Subcutaneous adipose tissue (tissue), 4 donors: Measurements from ENCODE around the gene AFAP1L2. TPM values are rescaled to one million over a fixed set of nuclear protein-coding genes. Genes with fewer than 3 reads are reported as not detected.

Experiments used
- total RNA-seq, 4 donors: library from RNA; depleted of rRNA; stranded (reverse); fragments of >200 nt; gene quantifications; one replicate each; pipeline ENCODE4 v1.1.0, GENCODE V29; 2016
- TF ChIP-seq, protein P1 (sequence below): fragments of 450-650 bp; IDR thresholded peaks from one replicate; pipeline ENCODE4 v1.5.1; 2016; ENCODE audit warnings: low read depth, mild to moderate bottlenecking, control low read depth, antibody characterized with exemption, moderate library complexity

The AFAP1L2 gene
- total RNA-seq, 4 donors from 2014 or later: 2.7 to 11.3 (median 4.8) TPM

DNA sequence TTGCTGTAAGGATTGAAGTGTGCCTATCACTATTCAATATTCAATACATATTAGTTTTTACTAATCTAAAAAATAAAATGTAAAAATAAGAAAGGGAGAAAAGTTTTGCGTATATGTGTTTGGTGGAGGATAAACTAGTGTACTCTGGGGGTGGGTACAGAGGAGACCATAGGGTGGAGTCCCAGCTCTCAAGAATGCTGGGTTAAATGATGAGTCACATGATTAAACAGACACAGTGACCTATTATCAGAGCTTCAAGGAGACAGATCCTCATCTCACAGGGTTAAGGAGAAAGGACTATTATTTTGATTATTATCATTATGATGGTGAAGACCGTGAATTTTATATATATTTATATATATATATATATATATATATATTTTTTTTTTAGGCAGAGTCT lies 77.5 kb downstream of the AFAP1L2 start:
- TF ChIP-seq, protein P1, sequence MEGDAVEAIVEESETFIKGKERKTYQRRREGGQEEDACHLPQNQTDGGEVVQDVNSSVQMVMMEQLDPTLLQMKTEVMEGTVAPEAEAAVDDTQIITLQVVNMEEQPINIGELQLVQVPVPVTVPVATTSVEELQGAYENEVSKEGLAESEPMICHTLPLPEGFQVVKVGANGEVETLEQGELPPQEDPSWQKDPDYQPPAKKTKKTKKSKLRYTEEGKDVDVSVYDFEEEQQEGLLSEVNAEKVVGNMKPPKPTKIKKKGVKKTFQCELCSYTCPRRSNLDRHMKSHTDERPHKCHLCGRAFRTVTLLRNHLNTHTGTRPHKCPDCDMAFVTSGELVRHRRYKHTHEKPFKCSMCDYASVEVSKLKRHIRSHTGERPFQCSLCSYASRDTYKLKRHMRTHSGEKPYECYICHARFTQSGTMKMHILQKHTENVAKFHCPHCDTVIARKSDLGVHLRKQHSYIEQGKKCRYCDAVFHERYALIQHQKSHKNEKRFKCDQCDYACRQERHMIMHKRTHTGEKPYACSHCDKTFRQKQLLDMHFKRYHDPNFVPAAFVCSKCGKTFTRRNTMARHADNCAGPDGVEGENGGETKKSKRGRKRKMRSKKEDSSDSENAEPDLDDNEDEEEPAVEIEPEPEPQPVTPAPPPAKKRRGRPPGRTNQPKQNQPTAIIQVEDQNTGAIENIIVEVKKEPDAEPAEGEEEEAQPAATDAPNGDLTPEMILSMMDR: no peak

DNA sequence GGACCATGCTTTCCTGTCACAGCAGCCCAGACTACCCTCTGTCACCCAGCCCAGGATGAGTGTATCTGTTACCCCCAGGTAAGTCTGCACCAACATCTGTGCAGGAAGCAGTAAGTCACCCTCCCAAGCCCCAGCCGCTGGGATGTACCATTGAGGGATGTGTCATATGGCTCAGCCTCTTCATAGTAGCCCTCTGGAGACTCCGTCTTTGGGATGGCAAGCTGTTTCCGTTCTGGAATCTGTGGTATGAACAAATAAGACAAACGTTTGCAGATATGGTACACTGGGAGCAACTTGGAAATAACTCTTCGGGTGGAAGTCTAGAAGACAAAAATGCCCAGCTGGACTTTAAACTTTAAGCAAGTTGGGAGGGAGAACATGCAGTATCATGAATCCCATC lies 81.3 kb downstream of the AFAP1L2 start:
- TF ChIP-seq, protein P1: no peak

DNA sequence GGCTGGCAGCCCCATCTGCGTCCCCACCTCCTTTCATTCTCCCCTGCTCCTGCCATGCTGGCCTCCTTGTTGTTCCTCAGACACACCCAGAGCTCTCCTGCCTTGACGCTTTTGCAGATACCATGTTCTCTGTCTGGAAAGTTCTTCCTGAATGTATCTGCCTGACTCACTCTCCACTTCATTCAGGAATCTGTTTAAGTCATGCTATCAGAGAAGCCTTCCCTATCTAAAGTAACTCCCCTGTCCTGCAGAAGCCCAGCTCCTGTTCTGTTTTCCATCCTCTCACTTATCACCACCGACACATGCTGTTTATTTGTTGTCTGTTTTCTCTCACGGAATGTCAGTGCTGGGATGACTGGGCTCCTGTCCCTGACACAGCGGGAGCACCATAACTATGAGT lies 82.0 kb downstream of the AFAP1L2 start:
- TF ChIP-seq, protein P1: no peak

DNA sequence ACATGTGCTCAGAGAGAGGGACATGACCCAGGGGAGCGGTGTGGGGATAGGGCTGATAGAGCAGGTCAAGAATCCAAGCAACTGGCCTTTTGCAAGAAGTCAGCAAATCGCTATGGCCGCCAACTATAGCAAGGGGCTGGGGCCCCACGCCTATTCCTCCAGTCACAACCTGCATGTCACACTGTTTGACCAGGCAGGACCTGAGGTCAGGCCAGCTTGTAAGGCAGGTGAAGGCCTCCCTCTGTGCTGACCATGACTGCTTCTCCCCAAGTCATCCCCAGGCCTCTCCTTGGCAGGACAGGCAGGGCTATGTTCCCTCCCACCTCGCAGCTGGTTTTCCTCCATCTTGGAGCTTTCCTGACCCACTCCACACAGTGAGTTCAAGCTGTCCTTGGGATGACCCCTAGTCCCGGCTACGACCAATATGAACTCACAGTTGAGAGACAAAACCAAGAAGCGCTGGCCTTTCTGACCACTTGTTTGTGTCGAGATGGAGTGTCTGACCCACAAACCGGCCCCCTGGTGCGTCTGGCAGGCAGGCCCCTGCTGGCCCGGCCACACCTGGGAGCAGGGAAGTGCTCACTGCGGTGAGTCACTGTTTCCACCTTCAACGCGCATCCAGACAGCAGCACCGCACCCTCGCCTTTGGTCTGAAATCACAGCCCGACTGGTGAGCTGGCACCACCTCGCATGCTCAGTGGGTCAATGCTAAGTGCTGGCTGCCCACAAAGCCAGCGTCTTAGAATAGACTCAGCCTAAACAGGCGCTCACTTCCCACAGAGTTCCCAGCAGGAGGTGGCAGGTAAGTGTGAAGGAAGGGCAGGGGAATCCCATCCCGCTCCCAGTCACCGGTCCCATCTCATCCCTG lies 83.8 kb downstream of the AFAP1L2 start:
- TF ChIP-seq, protein P1: no peak

DNA sequence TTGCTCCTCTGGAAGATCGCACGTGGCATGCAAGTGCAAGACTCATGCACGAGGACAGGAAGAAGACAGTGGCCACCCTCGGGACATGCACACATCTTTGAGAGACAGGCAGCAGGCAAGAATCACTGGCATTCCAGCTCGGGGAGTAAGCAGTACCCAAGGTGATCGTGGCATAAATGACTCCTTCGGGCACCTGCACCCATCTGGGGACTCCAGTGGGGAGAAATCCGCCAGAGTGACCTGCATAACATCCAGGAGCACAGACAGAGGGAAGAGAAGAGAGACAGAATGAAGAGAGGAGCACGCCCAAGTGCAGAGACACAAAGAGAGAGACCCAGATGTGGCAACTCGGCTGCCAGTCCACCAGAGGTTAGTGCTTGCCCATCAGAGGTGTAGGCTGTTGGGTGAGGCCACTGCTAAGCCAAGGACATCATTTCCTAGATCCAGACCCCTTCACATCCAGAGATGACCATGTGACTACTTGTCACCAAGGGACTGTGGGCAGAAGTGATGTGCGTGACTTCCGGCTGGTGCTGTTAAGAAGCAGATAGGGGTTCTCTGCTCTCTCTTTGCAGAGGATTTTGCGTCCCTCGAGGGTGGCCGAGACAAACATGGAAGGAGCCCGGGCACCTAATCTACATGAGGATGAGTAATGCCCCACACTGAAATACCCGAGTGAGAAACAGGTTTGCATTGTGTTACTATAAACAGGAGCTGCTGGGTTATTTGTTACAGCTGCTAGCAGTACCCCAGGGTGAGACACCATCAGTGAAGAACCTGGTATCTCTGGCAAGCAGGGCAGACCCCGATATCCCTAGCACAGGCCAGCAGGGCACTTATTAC lies 84.7 kb downstream of the AFAP1L2 start:
- TF ChIP-seq, protein P1: no peak

DNA sequence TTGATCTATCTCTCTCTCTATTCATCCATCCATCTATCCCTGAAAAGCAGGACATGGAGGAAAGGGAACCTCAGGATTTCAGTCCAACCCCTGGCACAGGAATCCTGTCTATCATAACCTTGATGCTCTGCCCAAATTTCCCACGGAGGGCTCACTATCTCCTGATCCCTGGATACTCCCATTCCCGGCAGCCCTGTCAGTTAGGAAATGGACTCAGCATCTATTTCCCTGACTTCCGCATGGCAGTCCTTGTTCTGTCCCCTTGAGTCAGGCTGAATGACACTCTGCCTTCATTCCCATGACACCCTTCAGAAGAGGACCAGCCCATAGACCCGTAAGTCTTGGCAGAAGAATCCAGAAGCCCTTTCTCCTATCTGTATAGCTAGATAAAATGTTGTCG lies 87.6 kb downstream of the AFAP1L2 start:
- TF ChIP-seq, protein P1: no peak
